Progenitor cell of endocrine pancreas (in vitro differentiated cells): ENCODE measurements around the gene LANCL1. TPM values are rescaled to one million over a fixed set of nuclear protein-coding genes. Genes with fewer than 3 reads are reported as not detected.
"Not testable (repeated sequence)": the region's sequence is repeated elsewhere in the genome, so short reads cannot be mapped to it uniquely, and the experiment has no call there.

Experiments
- DNase-seq: peaks from one replicate; pipeline ENCODE4 v3.0.0; 2021; ENCODE audit warnings: low spot score; ENCODE audit not compliant: unreplicated experiment
- H3K27ac Mint-ChIP-seq: 2 replicates; pipeline ENCODE4 v1.8.0; 2021; ENCODE audit warnings: mild to moderate bottlenecking, moderate library complexity, mixed read lengths
- H3K27me3 Mint-ChIP-seq: 2 replicates; pipeline ENCODE4 v1.8.0; 2021; ENCODE audit warnings: mixed read lengths
- H3K36me3 Mint-ChIP-seq: 2 replicates; pipeline ENCODE4 v1.8.0; 2022; ENCODE audit warnings: mixed read lengths; ENCODE audit not compliant: insufficient read depth
- H3K4me1 Mint-ChIP-seq: 2 replicates; pipeline ENCODE4 v1.8.0; 2021; ENCODE audit warnings: low read depth, mixed read lengths
- H3K4me3 Mint-ChIP-seq: 2 replicates; pipeline ENCODE4 v1.8.0; 2021; ENCODE audit warnings: low read depth, mild to moderate bottlenecking, moderate library complexity, mixed read lengths
- H3K9me3 Mint-ChIP-seq: 2 replicates; pipeline ENCODE4 v1.8.0; 2021; ENCODE audit warnings: low read depth, mixed read lengths
- total RNA-seq: library from RNA; stranded (reverse); gene quantifications from 2 replicates; pipeline ENCODE4 v1.2.1, GENCODE V29; 2021
- TF ChIP-seq, protein P1 (sequence below): fragments of 200-600 bp; sonication (generic); IDR thresholded peaks from one replicate; pipeline ENCODE4 v1.5.0; 2021; ENCODE audit warnings: antibody characterized with exemption, mild to moderate bottlenecking; ENCODE audit not compliant: unreplicated experiment

LANCL1 gene
- total RNA-seq, 1 donor from 2014 or later: 58.1 TPM

GRCh38 chr2:210452194-210452593 lies 24.4 kb downstream of the LANCL1 start:
- H3K36me3 Mint-ChIP-seq: peaks cover 59% of the 10 kb centered on the region

GRCh38 chr2:210450942-210451341 lies 25.6 kb downstream of the LANCL1 start:
- not testable (repeated sequence) for H3K4me1 Mint-ChIP-seq, H3K27me3 Mint-ChIP-seq, DNase-seq, H3K27ac Mint-ChIP-seq, H3K4me3 Mint-ChIP-seq
- Mint-ChIP-seq H3K36me3 (peaks cover 62% of the 10 kb centered on the region), H3K9me3 (peaks cover 39% of the 10 kb centered on the region)

More at GRCh38 chr2:210452194-210452593, 24.4 kb downstream of the LANCL1 start:
- no peak for DNase-seq
- TF ChIP-seq, protein P1, sequence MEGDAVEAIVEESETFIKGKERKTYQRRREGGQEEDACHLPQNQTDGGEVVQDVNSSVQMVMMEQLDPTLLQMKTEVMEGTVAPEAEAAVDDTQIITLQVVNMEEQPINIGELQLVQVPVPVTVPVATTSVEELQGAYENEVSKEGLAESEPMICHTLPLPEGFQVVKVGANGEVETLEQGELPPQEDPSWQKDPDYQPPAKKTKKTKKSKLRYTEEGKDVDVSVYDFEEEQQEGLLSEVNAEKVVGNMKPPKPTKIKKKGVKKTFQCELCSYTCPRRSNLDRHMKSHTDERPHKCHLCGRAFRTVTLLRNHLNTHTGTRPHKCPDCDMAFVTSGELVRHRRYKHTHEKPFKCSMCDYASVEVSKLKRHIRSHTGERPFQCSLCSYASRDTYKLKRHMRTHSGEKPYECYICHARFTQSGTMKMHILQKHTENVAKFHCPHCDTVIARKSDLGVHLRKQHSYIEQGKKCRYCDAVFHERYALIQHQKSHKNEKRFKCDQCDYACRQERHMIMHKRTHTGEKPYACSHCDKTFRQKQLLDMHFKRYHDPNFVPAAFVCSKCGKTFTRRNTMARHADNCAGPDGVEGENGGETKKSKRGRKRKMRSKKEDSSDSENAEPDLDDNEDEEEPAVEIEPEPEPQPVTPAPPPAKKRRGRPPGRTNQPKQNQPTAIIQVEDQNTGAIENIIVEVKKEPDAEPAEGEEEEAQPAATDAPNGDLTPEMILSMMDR: no peak
- Mint-ChIP-seq H3K27me3 (no peaks in the 10 kb centered on the region), H3K4me1 (peaks cover 4% of the 10 kb centered on the region), H3K27ac (no peak overlapping the region), H3K9me3 (peaks cover 33% of the 10 kb centered on the region), H3K4me3 (no peak overlapping the region)

DNA sequence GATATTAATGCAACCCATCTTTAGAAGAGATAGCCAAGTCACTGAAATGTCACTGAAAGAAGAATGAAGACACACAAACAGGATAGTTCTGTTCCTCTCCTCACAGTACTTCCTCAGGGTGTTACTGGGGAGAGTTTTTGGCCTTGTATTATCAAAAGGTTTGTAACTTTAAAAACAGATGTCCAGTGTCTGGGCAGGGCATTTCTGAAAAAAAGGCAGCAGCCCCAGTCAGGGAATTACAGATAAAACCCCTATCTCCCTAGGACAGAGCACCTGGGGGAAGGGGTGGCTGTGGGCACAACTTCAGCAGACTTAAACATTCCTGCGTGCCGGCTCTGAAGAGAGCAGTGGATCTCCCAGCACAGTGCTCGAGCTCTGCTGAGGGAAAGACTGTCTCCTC lies 30.8 kb downstream of the LANCL1 start:
- no peak overlapping the region for H3K27ac Mint-ChIP-seq
- TF ChIP-seq, protein P1: no peak
- H3K4me1 Mint-ChIP-seq: peaks cover under 1% of the 10 kb centered on the region

DNA sequence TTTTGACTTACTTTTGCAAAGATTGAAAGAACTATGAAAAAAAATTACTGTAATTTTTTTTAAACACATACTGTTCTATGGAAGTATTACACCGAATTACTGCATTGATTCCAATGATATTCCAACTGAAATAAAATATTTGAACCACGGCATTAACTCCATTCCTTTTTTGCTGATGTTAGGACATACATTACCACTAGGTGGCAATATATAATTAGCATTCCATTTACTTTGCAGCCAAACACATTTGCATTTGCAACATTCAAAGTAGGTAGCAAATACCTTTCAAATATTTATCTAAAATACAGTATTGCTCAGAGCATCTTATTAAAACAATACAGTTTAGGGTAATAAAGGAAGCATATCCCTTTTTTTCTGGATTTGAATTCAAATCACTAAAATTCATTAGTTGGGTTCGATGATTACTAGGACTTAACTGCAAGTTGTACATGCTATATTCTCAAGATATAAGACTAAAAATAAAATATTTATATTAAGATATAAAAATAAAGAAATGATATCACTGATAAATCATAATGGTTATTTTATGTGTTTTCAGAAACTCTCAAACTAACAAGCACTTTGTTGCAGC lies 31.3 kb downstream of the LANCL1 start:
- no peak overlapping the region for H3K4me3 Mint-ChIP-seq
- no peak overlapping the region for H3K27ac Mint-ChIP-seq
- DNase-seq: no peak
- H3K36me3 Mint-ChIP-seq: peaks cover 43% of the 10 kb centered on the region
- TF ChIP-seq, protein P1: peak; percentile 80
- peaks cover 5% of the 10 kb centered on the region for H3K4me1 Mint-ChIP-seq
- peaks cover 33% of the 10 kb centered on the region for H3K9me3 Mint-ChIP-seq
- H3K27me3 Mint-ChIP-seq: no peaks in the 10 kb centered on the region

More for the DNA sequence above, 30.8 kb downstream of the LANCL1 start:
- peaks cover 46% of the 10 kb centered on the region for H3K36me3 Mint-ChIP-seq
- no peak overlapping the region for H3K4me3 Mint-ChIP-seq
- H3K9me3 Mint-ChIP-seq: peaks cover 35% of the 10 kb centered on the region
- DNase-seq: no peak
- no peaks in the 10 kb centered on the region for H3K27me3 Mint-ChIP-seq

- H3K4me3 Mint-ChIP-seq: no peak overlapping the region
- H3K27ac Mint-ChIP-seq: no peak overlapping the region
- H3K9me3 Mint-ChIP-seq: peaks cover 20% of the 10 kb centered on the region
- H3K27me3 Mint-ChIP-seq: no peaks in the 10 kb centered on the region
- TF ChIP-seq, protein P1: no peak
- no peak for DNase-seq
- H3K36me3 Mint-ChIP-seq: peaks cover 33% of the 10 kb centered on the region
- peaks cover 15% of the 10 kb centered on the region for H3K4me1 Mint-ChIP-seq
Measured at GRCh38 chr2:210443527-210443926, 33.0 kb downstream of the LANCL1 start.

GRCh38 chr2:210442878-210443277 lies 33.7 kb downstream of the LANCL1 start:
- Mint-ChIP-seq H3K4me3 (no peak overlapping the region), H3K36me3 (peaks cover 28% of the 10 kb centered on the region), H3K4me1 (peaks cover 15% of the 10 kb centered on the region), H3K27ac (no peak overlapping the region), H3K9me3 (peaks cover 13% of the 10 kb centered on the region), H3K27me3 (no peaks in the 10 kb centered on the region)
- TF ChIP-seq, protein P1: no peak
- no peak for DNase-seq
